Ecto neural progenitor cell (in vitro differentiated cells): ENCODE data around the gene SPDEF.

Experiments used
- DNase-seq: peaks from one replicate; pipeline ENCODE4 v3.0.0-alpha.2; 2018; ENCODE audit warnings: low spot score

Gene SPDEF

GRCh38 chr6:34556031-34556471, at the start of gene SPDEF:
Gene SPDEF (minus strand): TSS chr6:34556329. CDS start chr6:34544455, 11,874 bp downstream.
- DNase-seq = no peak

- no peak for DNase-seq
These were observed 47.6 kb upstream of the SPDEF start for GRCh38 chr6:34603707-34604106.

DNA sequence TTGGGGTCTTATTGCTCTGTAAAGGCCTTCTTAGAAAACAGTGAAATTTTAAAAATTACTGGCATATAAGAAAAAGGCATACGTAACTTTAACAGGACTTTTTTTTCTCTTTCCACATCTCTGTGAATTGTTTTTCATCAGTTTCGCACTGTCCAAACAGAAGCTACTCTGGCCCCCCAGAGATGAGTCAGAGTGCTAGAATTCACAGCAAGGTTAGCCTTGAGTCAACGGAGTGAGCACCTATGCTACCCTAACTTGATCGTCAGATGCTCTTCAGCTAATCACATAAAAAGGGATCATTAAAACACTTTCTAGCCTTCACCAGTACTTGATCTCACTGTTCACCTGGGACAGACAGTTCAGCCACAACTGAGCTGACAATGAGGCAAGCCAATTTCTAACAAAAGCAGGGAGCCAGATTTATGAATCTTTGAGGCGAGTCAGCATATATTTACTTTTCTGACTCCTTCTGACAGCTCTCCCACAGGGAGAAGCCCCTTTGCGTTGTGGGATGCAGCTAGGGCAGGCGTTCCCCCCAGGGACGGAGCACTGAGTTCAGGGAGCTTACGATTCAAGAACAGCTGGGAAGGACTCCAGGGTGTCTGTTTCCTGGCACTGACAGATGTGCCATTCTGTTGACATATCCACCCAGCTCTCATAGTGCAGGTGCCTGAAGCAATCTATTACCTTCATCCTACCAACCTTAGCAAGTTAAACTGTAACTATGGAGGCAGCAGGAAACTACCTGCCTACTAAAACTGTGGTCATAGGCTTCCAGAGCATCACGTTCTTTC, 46.4 kb upstream of the SPDEF start:
- no peak for DNase-seq

- DNase-seq = no peak
These were observed 45.6 kb upstream of the SPDEF start for GRCh38 chr6:34601706-34602105.

- DNase-seq = no peak
These were observed 44.7 kb upstream of the SPDEF start for GRCh38 chr6:34600796-34601195.

DNA sequence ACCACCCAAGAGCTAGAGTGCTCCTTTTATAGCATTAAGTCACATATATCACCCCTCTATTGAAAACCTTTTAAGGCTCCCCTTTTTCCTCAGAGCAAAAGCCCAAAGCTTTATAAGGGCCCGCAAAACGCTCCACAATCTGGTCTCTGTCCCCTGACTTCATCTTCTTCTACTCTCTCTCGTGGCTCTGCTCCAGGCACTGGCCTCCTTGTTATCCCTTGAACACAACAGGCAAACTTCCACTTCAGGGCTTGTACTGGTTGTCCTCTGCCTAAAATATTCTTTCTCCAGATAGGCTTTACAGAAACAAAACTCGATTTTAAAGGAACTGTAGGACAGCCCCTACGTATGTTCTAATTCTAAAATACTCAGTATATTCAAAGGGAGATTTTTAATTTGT, 44.0 kb upstream of the SPDEF start:
- DNase-seq = no peak

GRCh38 chr6:34598712-34599111, 42.6 kb upstream of the SPDEF start:
- DNase-seq = no peak

DNA sequence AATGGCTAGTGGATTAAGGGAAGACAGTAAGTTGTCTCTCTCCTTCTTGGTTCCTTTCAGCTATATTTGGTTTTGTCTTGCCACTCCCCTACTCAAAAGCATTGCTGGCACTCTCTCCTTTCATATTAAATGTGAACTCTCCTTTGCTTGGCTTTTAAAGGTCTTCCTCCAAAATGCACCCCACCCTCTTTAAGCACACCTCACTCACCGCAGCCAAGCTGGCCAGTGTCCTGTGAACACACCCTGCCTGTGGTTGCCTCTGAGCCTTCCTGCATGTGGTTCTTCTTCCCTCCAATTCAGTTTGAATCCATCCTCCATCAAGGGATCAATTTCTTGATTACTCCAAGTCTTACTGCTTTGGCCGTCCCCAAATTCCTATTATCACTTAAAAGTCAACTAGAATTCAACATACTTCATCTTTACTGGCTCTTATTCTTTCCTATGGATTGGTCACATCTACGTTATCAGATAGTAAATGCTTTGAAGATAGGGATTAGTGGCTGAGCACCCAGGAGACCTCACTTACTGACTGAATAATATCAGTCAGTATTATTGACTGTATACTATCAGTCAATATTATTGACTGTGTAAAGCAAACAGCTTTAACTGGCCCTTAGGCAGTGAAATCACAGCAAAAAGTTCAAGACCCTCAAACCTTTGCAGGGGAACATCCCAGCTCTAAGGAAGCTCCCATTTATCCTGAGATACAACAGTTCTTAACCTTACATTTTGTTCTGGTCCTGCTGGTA, 41.6 kb upstream of the SPDEF start:
- DNase-seq = no peak

DNA sequence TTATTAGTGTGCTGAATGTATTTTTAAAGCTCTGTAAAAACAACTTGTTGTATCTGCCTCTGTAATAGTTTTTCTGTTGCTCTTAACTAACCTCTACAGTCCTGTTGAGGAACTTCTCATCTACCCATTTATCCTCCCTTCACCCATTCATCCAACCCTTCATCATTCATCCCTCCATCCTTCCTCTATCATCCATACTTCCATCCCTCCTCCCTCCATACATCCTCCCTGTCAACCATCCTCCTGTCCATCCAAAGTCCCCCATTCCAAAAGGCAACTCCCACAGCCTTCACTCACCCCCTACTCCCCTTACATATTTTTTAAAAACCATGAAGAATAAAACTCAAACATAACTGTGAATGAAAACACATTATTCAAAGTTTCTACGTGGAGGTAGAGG, 40.7 kb upstream of the SPDEF start:
- no peak for DNase-seq

GRCh38 chr6:34595332-34596184, 39.4 kb upstream of the SPDEF start:
- DNase-seq = no peak

DNA sequence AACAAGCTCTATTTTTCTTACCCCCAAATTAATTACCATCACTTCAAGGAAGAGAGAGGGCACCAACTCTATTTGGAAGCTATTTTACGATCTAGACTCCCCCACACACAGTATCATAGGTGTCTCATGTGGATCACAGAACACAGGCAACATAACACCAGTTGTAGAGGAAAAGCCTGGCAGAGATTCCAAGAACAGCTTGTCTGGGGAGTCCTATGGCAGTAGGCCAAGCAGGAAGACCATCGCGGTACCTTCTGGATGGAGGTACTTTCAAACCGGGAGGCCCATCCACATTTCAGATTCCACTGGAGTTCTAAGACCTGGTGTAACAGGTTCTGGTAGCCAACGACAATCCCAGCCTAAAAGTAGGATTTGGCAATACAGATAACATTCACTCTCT, 37.6 kb upstream of the SPDEF start:
- no peak for DNase-seq

GRCh38 chr6:34592208-34592952, 36.3 kb upstream of the SPDEF start:
- no peak for DNase-seq

- no peak for DNase-seq
These were observed 33.6 kb upstream of the SPDEF start for GRCh38 chr6:34589691-34590090.

DNA sequence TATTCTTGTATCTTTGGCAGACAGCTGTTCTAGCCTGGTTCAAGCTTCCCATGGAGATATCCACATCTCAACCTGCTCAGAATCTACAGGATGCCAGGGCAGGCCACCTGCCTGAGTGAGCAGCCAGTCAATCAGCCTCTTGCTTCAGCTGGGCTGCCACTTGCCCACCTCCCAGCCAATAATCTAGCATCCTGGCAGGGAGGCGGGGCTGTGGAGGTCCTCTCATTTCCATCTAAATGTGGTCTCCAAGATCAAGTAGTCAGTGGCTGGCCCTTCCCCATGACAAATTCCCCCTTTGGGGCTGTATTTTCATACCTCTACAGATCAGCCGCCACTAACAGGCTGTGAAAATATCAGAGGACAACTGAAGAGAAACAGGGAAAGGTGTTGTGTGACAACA, 33.0 kb upstream of the SPDEF start:
- no peak for DNase-seq

- no peak for DNase-seq
These were observed 31.7 kb upstream of the SPDEF start for GRCh38 chr6:34587851-34588250.

GRCh38 chr6:34587325-34587724, 31.2 kb upstream of the SPDEF start:
- DNase-seq = no peak

GRCh38 chr6:34586327-34587040, 30.4 kb upstream of the SPDEF start:
- no peak for DNase-seq

DNA sequence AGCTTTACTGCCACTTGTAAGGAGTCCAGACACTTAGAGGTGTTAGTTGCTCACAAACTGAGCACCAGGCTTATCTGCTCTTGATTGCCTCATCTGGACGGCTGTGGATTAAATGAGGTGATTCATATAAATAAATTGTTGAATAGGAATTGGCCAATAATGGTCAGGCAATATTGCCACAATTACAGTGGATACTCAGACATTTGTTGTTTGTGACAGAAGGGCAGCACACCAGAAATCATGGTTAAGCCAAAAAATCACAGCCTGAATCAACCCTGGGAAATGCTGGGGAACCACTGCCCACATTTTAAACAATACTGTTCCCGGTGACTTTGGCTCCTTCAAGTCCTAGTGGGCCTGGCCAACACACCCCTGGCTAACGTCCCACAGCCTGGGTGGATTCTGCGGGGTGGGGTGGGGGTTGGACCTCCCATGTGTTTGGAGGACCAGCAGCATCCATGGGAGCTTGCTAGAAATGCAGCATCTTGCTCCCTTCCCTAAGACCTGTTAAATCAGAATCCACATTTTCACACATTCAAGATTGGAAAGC, 29.5 kb upstream of the SPDEF start:
- no peak for DNase-seq

GRCh38 chr6:34585108-34585507, 29.0 kb upstream of the SPDEF start:
- DNase-seq = no peak

GRCh38 chr6:34584694-34585093, 28.6 kb upstream of the SPDEF start:
- no peak for DNase-seq
